NCI-H2227 treated with DMSO at 0.1 percent for 48 hours (cell line): Measurements from ENCODE around the gene PRPF19.

ENCODE experiments used
- DNase-seq: peaks from one replicate; lab custom pipeline; 2025; lab: John Stamatoyannopoulos, UW

Gene PRPF19

DNA sequence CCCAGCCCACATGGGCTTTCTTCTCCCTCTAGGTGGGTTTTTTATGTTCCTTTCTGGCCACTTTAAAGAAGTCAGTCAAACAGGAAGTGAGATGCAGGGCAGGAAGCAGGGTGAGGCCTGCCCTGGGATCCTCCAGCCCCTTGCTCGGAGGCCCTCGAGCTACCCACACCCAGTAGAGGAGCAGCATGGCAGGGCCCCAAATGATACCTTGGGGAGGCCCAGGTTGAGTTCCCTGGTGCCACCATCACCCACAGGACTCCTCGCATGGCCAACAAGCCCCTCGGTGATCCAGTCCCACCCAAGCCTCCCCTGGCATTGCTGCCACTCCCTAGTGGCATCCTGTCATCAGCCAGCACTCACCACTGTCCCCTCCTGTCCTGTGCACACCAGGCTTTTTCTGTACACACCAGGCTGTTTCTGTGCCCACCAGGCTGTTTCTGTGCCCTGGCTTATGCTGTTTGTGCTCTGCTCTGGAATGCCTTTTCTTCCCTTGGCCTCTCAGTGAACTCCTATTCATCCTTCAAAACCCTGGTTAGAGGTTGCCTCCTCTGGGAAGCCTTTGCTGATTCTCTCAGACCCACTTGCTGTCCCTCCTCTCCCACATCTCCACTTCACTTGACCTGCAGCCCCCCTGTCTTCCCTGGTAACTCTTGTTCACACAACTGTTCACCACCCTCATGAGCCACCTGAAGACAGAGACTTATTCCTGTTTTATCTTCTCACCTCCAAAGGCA lies 47.5 kb downstream of the PRPF19 start:
- DNase-seq: no peak

DNA sequence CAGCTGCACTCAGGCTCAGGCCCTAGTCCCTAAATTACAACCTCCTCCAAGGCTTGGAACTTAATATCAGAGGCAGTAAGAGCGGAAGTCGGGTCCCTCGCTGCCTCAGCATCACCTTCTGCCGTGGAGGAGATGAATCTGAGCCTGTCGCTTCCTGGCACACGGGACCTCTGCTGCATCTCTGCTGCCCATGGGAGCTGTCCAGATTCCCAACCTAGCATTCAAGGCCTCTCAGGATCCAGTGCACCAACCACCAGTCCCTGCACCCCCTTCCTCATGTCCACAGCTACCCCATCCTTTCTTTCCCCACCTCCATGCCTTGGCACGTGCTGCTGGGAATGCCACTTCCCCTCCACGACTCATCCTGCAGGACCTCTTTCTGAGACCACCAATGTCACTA lies 48.1 kb downstream of the PRPF19 start:
- DNase-seq: no peak

DNA sequence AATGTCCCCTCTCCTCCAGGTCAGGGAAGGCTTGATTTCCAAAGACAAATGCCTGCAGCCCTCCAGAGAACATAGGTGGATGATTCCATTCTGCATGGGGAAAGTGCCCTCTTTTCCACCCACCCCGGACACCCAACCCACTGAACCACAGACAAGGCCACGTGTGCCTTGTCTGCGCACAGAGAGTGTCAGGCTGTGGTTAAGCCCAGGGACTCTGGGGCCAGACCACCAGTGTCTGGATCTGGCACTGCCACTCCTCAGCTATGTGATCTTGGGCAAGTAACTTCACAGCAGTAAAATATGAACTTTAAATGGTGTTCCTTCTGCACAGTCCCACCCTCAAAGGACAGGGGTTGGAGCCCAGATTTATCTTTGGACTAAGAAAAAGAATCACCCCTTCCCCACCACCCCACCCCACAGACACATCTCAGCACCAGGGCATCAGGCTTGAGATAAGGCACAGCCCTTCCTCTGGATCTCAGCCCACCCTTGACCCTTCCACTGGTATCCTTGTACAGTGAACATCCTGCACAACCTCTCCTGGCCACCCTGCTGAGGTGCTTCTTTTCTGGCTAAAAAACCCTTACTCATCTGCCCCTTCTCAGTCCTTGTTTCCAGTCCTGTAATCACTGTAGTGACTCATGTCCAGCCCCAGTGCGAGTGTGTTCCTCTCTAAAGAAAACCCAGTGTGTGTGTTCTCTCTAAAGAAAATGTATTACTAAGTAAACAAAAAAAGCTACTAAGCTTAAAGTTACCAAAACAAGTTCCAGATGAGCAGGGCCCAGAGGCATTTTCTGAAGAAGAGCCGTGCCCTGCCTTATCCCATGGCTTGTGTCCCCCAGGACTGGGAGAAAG lies 48.8 kb downstream of the PRPF19 start:
- no peak for DNase-seq

DNA sequence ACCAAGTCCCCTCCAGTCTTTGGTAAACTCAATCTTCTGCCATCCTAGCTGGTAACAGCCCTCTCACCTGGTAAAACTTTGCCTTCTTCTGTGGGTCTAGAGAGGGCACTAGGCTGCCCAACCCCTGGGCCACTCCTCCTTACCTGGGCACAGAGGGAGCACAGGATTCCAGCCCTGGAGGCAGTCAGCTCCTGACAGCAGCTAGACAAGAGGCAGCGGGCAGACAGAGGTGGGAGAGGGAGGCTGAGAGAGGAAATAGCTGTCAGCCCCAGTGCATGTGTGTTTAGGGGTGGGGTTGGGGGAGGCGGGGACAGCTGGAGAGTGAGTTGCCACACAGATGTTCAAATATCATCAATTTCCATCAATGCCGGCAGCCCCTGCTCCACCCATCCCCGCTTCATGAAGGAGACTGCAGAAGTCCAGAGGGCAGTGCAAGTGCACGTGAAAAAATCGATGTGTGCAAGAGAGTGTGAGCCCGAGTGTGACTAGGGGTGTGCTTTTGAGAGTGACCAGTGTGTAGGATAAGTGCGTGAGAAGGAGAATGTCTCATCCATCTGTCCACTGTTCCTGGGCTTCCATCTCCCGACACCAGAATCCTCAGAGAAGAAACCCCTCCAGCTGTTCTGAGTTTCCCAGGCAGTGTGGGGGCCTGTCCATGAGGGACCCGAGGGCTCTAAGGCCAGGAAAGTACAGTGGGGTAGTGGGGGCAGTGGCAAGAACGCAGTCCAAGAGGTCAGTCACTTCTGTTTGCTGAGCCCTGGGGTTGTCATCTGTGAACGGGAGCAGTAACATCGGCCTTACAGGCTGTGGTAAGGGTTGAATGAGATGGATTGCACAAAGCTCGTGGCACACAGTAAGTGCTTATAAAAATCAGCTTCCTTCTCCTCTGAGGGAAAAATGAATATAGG lies 50.4 kb downstream of the PRPF19 start, which contains the start of gene PTGDR2:
Gene PTGDR2 (minus strand): TSS at position 225 of the 908 bp plus-strand sequence. CDS start 2,228 bp downstream, outside the sequence.
- no peak for DNase-seq

DNA sequence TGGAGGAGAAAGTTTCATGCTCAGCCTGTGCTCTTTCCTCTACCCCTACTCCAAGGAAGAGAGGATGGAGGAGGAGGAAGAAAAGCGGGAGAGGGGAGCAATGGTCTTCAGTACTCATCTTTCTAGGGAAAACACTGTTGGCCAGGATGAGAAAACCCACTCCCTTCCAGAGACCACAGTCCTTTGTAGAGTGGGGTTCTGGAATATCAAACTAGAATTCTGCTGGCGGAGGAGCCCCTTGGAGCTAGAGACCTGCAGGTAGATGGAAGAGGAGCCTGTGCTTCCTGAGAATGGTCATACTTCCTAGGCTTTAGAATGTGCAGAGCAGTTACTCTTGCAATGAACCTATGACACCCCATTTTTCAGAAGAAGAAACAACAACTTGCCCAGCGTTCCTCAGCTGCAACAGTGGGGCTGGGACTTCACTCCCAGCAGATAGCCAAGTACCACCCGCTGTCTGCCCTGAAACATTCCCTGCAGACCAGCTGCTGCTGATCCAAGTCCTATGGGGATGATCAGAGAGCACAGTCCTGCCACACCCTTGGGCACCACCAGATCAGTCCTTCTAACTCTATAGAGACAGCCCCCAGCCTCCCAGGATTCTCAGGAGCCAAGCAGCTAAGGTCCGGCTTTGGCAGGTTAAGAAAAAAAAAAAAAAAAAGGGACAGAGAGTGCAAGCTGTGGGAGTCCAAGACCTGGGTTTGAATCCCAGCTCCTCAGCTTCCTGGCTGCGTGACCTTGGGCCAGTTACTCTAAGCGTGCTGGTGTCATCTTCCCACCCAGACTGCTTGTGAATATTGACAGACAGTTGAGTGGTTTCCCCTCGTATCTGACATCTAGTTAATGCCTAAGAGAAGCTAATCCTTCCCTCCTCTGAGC lies 51.3 kb downstream of the PRPF19 start:
- DNase-seq: no peak

DNA sequence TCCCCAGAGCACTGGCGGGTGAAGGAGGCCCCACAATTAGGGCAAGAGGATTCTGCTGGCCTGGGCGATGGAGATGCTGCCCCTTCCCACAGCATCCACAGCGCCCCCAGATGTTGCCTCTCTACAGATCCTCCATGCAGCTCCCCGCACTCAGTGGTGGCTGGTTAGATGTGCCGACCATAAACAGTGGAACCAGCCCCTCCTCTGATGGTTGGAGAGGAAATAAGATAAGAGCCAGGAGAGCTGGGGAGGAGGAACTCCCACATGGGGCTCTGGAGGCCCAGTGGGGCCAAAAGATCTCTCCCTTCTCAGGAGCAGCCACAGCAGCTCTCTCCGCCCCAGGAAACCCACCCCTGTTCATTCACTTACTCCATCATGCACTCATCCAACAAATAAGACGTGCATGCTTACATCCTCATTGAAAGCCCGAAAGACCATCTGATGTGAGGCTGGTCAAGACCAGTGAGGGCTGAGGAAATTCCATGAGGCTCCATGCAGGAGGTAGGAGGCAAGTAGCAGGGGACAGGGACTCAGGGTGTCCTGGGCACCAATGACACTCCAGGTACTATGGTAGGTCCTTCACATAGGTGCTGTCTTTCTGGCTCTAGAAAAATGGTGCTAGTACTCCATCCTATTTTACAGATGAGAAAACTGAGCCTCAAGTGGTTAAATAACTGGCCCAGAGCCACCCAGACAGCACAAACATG lies 52.1 kb downstream of the PRPF19 start:
- DNase-seq: no peak

DNA sequence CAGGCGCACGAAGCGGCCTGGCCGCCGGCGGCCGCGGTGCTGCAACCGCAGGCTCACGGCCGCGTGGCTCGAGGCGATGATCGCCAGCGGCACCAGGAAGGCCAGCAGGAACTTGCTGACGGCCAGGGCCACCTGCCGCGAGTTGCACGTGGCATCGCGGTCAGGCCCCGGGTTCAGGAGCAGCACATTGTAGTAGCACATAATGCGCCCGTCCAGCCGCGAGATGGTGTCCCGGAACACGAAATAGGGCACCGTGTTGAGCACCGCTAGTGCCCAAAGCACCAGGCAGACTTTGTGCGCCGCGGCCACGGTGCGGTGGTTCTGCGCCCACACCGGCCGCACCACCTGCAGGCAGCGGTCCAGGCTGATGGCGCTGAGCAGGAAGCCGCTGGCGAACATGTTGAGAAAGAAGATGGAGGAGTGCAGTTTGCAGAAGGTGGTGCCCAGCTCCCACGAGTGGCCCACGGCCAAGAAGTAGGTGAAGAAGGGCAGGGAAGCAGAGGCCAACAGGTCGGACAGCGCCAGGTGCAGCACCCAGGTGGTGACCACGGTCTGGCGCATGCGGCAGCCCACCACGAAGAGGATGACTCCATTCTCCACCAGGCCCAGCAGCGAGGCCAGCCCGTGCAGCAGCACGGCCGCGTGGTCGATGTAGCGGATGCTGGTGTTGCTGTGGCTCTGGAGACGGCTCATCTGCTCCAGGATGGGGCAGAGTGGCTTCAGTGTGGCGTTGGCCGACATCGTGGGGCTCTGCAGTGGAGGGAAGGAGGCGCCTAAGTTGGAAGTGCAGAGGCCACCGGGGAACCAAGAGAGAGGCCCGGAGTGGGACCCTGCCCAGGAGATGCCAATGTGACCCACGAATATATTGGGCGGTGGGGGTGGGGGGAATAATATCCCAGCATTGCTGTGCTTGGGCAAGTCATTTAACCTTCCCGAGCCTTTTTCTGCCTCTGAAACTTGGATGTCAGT lies 53.1 kb downstream of the PRPF19 start:
- DNase-seq: no peak

DNA sequence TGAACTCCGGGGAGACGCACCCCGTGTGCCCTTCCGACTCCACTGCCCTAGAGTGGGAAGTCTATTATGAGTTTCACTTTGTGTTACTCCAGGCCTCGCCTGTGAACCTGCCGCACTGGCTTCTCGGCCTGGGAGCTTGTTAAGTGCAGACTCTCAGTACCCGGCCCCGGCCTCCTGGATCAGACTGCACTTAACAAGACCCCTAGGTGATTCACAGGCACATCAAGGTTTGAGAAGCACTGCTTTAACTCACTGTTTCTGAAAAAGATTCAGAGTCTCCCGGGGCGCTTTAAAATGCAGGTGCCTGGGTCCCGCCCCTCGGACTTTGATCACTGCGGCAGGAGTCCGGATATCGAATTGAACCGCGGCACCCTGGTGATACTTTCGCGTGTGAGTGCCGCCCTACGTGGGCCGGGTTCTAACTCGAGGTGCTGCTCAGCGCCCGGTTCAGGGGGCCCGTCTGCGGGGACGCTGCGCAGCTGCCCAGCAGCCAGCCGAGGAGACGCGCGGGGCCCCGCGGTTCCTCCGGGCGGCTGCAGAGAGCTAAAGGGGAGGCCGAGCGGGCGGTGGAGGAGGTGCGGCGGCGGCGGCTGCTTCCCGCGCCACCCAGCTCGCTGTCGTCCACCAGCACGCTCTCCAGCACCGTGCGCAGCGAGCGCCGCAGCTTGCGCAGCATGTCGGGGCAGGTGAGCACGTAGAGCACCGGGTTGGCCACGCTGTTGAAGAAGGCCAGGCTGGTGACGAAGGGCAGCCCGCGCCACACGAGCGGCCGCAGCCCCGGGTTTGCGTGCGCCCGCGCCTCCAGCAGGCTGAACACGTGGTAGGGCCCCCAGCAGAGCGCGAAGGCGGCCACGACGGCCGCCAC lies 54.0 kb downstream of the PRPF19 start:
- no peak for DNase-seq

DNA sequence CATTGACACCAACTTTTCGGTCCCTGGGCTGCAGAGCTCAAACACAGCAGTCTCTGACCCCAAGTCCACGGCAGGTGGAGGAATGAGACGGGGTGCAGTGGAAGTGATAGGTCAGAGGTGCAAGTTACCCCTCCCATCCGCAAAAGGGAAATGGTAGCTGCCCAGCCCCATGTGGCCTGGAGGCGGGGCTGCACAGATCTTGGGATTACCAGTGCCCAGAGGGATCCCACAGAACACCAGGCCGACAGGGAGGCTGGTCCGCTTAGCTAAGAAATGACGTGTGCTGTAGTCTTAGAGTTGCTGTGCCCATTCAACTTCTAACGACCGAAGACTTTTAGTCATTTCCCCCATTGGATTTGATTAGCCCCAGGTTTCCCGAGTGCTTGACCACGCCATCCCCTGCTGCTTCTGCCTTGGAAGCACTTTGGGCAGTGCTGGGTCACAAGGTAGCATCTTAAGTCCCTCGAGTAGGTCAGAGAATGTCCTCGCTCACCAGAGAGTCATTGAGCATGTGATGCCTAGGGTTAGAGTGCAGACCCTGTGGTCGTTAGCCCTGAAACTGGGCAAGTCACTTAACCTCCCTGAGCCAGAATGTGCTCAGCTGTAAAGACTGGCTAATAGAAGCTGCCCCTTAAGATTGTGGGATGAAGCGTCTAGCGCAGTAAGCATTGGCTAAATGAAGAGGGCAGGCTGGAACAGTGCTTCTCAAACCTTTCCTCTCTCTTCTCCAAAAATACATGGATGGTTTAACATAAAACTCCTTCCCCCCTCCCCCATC lies 54.9 kb downstream of the PRPF19 start:
- DNase-seq: no peak

DNA sequence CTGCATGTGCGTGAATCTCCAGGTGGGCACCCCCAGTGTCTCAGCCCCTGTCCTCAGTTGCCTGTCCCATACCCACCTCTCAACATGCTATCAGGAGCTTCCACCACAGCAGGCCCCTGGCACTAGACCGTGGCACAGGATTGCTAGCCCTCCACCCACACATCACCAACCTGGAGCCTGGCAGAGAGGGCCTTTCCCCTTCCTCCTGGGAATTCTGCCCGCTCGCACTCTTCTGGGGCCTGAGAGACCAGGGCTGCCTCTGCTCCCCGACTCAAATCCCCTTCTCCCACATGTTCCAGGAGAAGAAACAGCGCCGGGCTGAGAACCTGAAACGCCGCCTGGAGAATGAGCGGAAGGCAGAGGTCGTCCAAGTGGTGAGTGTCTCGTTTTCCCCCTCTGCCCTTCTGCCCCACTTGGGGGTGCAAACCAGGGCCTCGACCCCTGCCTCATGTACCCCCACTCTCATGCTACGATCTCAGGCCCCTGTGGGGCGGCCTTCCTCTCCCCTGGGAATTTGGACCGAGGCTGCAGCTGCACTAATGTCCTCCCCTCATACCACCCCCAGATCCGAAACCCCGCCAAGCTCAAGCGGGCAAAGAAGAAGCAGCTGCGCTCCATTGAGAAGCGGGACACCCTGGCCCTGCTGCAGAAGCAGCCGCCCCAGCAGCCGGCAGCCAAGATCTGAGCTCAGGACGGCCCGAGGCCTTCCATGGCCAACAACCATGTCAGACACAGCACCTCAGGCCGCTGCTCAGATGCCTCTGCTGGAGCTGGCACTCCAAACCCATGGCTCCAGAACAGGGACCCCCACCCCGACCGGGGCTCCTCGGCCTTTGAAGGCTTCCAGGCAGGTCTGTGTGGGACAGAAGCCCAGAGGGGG lies 56.5 kb downstream of the PRPF19 start:
- no peak for DNase-seq

DNA sequence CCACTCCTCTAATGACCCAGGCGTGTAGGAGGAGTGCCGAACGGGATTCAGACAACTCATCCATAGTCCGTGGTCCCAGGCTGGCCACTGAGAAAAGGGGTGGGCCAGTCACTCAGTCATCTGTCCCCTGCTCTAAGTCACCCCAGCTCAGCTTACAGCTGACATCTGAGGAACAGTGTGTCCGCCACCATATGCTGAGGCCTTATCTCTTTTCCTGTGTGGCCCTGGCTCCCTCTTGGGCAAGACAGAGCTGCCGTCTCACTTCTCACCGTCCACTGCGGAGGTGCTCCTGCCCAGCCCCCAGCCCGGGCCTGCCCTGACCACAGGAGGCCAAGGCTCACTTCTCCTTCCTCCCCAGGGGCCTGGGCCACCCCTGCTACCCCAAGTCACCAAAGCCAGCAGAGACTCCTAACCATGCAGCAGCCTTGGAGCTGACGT lies 57.7 kb downstream of the PRPF19 start:
- DNase-seq: no peak

DNA sequence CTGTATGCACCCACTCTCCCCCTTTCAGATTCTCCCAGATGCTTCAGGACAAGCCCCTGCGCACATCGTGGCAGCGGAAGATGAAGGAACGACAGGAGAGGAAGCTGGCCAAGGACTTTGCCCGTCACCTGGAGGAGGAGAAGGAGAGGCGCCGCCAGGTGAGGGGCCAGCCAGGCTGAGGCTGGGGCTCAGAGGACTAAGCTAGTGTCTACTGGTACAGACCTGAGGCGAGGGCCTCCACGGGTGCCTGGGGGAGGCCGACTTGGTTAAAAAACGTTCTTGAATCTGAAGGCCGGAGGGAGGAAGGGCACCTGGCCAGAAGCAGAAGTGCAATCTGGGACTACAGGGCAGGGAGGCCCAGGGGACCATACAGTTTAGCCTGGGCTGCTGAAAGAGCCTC lies 58.5 kb downstream of the PRPF19 start:
- no peak for DNase-seq

DNA sequence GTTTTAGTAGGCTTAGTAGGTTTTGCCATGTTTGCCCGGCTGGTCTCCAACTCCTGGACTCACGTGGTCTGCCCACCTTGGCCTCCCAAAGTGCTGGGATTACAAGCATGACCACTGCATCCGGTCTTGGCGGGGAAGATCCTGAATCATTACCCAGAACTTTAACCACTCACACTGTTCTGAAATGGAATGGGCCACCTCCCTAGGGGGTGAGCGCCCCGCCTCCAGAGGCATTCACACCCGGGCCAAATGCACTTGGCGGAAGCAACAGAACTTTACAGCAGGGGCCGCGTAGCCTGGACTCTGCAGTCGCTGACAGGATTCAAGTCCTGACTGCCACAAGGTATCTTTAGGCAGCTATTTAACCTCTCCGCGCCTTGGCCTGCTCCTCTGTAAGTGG lies 59.1 kb downstream of the PRPF19 start:
- no peak for DNase-seq

DNA sequence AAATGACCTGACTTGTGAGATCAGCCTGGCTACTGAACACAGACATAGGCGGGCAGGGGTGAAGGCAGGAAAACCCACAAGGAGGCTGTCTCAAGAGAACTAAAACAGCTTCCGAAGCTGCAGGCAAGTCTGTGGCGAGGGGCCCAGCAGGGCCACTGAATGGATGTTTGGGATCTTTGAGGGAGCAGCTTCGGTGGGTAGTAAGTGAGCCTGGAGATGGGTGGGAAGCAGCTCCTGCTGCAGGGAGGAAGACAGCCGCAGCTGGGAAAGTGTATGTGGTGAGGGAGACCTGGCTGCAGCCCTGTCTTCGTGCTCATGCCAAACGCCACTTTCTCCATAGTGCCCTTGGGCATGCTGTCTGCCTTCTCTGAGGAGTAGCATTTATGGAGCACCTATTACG lies 61.0 kb downstream of the PRPF19 start:
- no peak for DNase-seq

DNA sequence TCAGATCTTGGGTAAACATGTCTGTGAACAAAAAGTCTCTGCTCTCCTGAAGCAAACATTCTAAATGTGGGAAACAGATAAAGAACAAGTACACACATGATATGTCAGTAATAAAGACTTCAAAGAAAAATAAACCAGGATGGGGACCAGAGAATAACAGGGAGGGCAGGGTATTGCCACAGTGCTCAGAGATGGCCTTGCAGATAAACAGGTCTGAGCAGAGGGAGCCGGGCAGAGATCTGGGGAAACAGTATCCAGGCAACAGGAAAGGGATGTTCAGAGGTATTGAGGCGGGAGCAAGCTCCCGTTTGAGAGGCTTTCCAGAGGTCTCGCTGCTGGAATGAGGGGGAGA lies 61.5 kb downstream of the PRPF19 start:
- no peak for DNase-seq

DNA sequence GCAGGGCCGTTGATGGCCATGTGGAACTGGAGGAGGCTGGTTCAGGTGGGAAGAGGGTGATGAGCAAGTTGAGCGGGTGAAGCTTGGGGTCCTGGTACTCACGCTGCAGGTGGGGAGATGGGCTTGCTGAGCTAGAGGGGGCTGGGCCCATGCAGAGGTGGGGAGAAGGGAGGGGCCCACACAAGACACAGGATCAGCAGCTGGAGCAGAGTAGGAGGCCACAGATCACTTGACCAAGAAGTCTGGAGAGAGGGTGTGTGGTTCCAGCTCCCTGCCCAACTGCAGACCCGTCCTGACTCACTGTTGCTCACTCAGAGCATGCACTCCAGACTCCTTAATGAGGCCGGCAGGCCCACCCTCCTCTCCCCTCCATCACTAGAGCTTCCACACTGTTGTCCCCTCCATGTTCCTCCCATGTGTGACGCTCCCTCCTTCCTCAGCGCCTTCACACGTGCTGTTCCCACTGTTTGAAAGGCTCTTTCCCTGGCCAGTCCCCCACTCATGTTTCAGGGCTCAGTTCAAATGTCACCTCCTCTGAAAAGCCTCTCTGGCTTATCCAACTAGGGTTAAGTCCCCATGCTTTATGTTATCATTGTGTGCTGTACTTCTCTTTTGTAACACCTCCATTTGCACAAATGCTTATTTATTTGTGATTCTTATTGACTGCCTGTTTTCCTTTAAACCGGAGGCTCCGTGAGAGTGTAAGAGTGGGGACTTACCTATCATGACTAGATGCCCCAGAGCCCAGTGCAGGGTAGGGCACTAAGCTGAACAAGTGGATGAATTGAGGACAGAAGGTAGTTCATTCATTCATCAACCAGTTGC lies 62.1 kb downstream of the PRPF19 start:
- DNase-seq: no peak
